ENCODE measurements around the gene ARL13A. TPM values are rescaled to one million over a fixed set of nuclear protein-coding genes. Genes with fewer than 3 reads are reported as not detected.
"Not testable (repeated sequence)": the region's sequence is repeated elsewhere in the genome, so short reads cannot be mapped to it uniquely, and the experiment has no call there.

ARL13A gene
- total and polyA plus RNA-seq, 2 donors (not counting 1 experiment from before 2014, with no cell fraction given) = not detected

DNA sequence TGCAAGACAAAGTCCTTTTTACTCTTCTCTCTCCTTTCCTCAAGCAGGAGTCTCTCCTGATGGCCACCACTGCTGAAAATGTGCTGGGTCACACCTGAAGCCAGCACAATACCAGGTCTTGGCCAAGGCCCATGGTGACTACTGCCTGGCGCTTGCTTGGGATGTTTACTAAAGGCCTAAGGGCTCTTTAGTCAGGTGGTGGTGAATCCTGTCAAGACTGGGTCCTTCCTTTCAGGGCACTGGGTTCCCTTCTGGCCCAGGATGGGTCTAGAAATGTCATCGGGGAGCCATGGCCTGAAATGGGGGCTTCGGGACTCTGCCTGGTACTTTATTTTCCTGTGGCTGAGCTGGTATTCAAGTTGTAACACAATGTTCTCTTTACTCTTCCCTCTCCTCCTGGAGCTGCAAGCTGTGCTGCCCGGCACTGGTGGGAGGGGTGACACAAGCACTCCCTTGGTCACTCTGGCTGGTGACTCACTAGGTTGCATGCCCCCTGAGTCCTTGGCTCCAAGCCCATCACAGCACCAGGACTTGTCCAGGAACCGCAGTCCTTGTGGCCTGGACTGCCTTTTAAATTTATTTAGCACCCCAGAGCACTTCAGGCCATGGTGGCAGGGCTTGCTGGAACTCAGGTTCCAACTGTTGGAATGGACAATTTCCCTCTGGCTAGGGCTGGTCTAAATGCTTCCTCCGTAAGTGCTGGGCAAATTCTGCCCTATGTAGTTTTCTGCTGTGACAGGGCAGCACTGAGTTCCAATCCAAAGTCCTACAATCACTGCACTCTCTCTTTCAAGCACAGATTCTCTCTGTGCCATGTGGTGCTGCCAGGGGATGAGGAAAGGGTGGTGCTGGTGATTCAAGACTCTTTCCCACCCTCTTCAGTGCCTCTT lies 11.3 kb downstream of the ARL13A start:
- H2AFZ ChIP-seq (ENCODE audit: low read length) = no peak overlapping the region

DNA sequence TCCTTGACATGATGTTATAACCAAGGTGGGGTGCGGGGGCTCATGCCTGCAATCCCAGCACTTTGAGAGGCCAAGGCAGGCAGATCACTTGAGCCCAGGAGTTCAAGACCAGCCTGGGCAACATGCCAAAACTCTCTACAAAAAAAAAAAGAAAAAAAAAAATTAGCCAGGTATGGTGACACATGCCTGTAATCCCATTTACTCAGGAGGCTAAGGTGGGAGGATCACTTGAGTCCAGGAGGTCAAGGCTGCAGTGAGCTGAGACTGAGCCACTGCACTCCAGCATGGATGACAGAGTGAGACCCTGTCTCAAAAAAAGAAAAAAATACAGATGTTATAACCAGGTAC lies 12.0 kb downstream of the ARL13A start:
- not testable (repeated sequence) for H3K4me1 ChIP-seq (ENCODE audit: control insufficient read depth, extremely low read depth, insufficient read depth, low read length)

More for the DNA sequence above, 11.3 kb downstream of the ARL13A start:
- Histone ChIP-seq H3K4me2 (ENCODE audit: extremely low read depth, insufficient read depth, low read length) (no peak overlapping the region), H3K4me1 (ENCODE audit: control insufficient read depth, extremely low read depth, insufficient read depth, low read length) (no peaks in the 10 kb centered on the region), H3K27ac (ENCODE audit: insufficient read depth, low read length) (no peak overlapping the region), H4K20me1 (ENCODE audit: control insufficient read depth, extremely low read depth, insufficient read depth, low read length) (no peaks in the 10 kb centered on the region), H3K9me3 (ENCODE audit: control insufficient read depth, insufficient read depth, low read depth, low read length) (no peaks in the 10 kb centered on the region), H3K79me2 (ENCODE audit: control insufficient read depth, insufficient read depth, low read length) (no peaks in the 10 kb centered on the region), H3K27me3 (ENCODE audit: control insufficient read depth, insufficient read depth, low read length) (no peaks in the 10 kb centered on the region), H3K9ac (ENCODE audit: insufficient read depth, low read length) (no peak overlapping the region), H3K4me3 (replicated peaks in 1 of 4; ENCODE audit: control extremely low read depth in 1 of 4, insufficient read depth in 1 of 4, low read depth in 3 of 4, low read length in 4 of 4) (no peak overlapping the region), H3K36me3 (ENCODE audit: control insufficient read depth, insufficient read depth, low read length) (no peaks in the 10 kb centered on the region)
- TF ChIP-seq EZH2 (IDR thresholded peaks at IDR 0.05; ENCODE audit: low read length, missing control alignments) = no peak
- TF ChIP-seq, protein P1, sequence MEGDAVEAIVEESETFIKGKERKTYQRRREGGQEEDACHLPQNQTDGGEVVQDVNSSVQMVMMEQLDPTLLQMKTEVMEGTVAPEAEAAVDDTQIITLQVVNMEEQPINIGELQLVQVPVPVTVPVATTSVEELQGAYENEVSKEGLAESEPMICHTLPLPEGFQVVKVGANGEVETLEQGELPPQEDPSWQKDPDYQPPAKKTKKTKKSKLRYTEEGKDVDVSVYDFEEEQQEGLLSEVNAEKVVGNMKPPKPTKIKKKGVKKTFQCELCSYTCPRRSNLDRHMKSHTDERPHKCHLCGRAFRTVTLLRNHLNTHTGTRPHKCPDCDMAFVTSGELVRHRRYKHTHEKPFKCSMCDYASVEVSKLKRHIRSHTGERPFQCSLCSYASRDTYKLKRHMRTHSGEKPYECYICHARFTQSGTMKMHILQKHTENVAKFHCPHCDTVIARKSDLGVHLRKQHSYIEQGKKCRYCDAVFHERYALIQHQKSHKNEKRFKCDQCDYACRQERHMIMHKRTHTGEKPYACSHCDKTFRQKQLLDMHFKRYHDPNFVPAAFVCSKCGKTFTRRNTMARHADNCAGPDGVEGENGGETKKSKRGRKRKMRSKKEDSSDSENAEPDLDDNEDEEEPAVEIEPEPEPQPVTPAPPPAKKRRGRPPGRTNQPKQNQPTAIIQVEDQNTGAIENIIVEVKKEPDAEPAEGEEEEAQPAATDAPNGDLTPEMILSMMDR (conservative IDR thresholded peaks at IDR 0.05 in 1 of 2, IDR thresholded peaks at IDR 0.05 in 1 of 2; ENCODE audit: low read depth in 1 of 2, low read length in 2 of 2) = no peak
- peak; percentile 82 for DNase-seq (ENCODE audit: low read depth in 2 of 2)

DNA sequence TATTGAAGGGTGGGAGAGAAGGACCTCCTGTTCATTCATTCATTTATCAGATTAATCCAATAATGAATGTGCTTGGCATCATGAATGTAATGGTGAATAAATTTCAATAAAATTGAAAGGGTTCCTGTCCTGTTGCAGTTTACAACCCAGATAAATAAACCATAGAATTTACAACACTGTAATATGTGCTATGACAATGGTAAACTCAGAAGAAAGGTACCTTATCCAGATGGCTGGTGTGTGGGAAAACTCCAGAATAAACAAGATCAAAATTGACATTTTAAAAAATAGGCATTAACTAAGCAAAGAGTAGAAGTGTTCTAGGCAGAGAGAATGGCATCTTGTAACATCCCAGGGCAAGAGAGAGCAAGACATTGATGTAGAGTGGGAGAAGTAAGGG lies 15.3 kb downstream of the ARL13A start:
- Histone ChIP-seq H3K4me1 (ENCODE audit: control insufficient read depth, extremely low read depth, insufficient read depth, low read length) (no peaks in the 10 kb centered on the region), H3K27ac (ENCODE audit: insufficient read depth, low read length) (no peak overlapping the region), H3K9me3 (ENCODE audit: control insufficient read depth, insufficient read depth, low read depth, low read length) (no peaks in the 10 kb centered on the region), H3K27me3 (ENCODE audit: control insufficient read depth, insufficient read depth, low read length) (no peaks in the 10 kb centered on the region), H3K9ac (ENCODE audit: insufficient read depth, low read length) (no peak overlapping the region), H2AFZ (ENCODE audit: low read length) (no peak overlapping the region), H3K4me3 (replicated peaks in 1 of 4; ENCODE audit: control extremely low read depth in 1 of 4, insufficient read depth in 1 of 4, low read depth in 3 of 4, low read length in 4 of 4) (no peak overlapping the region), H4K20me1 (ENCODE audit: control insufficient read depth, extremely low read depth, insufficient read depth, low read length) (no peaks in the 10 kb centered on the region), H3K36me3 (ENCODE audit: control insufficient read depth, insufficient read depth, low read length) (no peaks in the 10 kb centered on the region), H3K4me2 (ENCODE audit: extremely low read depth, insufficient read depth, low read length) (no peak overlapping the region), H3K79me2 (ENCODE audit: control insufficient read depth, insufficient read depth, low read length) (no peaks in the 10 kb centered on the region)
- DNase-seq (ENCODE audit: low read depth in 2 of 2) = no peak
- TF ChIP-seq EZH2 (IDR thresholded peaks at IDR 0.05; ENCODE audit: low read length, missing control alignments) = no peak
- TF ChIP-seq, protein P1 (conservative IDR thresholded peaks at IDR 0.05 in 1 of 2, IDR thresholded peaks at IDR 0.05 in 1 of 2; ENCODE audit: low read depth in 1 of 2, low read length in 2 of 2) = no peak

More for the DNA sequence above, 12.0 kb downstream of the ARL13A start:
- not testable (repeated sequence) for H3K27me3 ChIP-seq (ENCODE audit: control insufficient read depth, insufficient read depth, low read length); H2AFZ ChIP-seq (ENCODE audit: low read length); H4K20me1 ChIP-seq (ENCODE audit: control insufficient read depth, extremely low read depth, insufficient read depth, low read length); H3K79me2 ChIP-seq (ENCODE audit: control insufficient read depth, insufficient read depth, low read length); DNase-seq (ENCODE audit: low read depth in 2 of 2); H3K4me2 ChIP-seq (ENCODE audit: extremely low read depth, insufficient read depth, low read length); H3K9ac ChIP-seq (ENCODE audit: insufficient read depth, low read length); H3K27ac ChIP-seq (ENCODE audit: insufficient read depth, low read length); H3K36me3 ChIP-seq (ENCODE audit: control insufficient read depth, insufficient read depth, low read length); H3K9me3 ChIP-seq (ENCODE audit: control insufficient read depth, insufficient read depth, low read depth, low read length); H3K4me3 ChIP-seq (replicated peaks in 1 of 4; ENCODE audit: control extremely low read depth in 1 of 4, insufficient read depth in 1 of 4, low read depth in 3 of 4, low read length in 4 of 4)
